GM12878 (cell line): Measurements from ENCODE around the gene ISCU. TPM values are rescaled to one million over a fixed set of nuclear protein-coding genes. Genes with fewer than 3 reads are reported as not detected.

Experiments used
- ASH2L ChIP-seq: fragments of 300-600, 200-600 bp; sonication (generic); IDR thresholded peaks from 2 replicates; pipeline ENCODE4 v1.6.1; 2017; ENCODE audit warnings: low read depth, mild to moderate bottlenecking, borderline replicate concordance
- ATF7 ChIP-seq: fragments of 450-650 bp; IDR thresholded peaks from 2 replicates; pipeline ENCODE4 v1.6.1; 2016; ENCODE audit warnings: low read depth, mild to moderate bottlenecking
- BHLHE40 ChIP-seq, 2 experiments: fragments of 450-650 bp in 1 of 2; IDR thresholded peaks; 2 replicates each; pipeline ENCODE4 v1.6.1; 2011 to 2017; ENCODE audit warnings: low read depth in 2 of 2, borderline replicate concordance in 1 of 2, improper control_type of control experiment in 1 of 2, low read length in 1 of 2, mild to moderate bottlenecking in 1 of 2
- CHD1 ChIP-seq: IDR thresholded peaks from 2 replicates; pipeline ENCODE4 v1.6.1; 2012; ENCODE audit warnings: low read depth, low read length, improper control_type of control experiment
- CREB1 ChIP-seq: IDR thresholded peaks from 2 replicates; pipeline ENCODE4 v1.6.1; 2012; ENCODE audit warnings: low read depth, mild to moderate bottlenecking, inconsistent platforms
- EED ChIP-seq: sonication (generic); IDR thresholded peaks from 2 replicates; pipeline ENCODE4 v1.6.1; 2016; ENCODE audit warnings: antibody characterized with exemption, low read depth
- EP300 ChIP-seq, 2 experiments: fragments of 150-350 bp in 1 of 2; IDR thresholded peaks; 2 replicates each; pipeline ENCODE4 v1.6.1; 2011 to 2012; ENCODE audit warnings: low read depth in 2 of 2, low read length in 2 of 2, borderline replicate concordance in 1 of 2, improper control_type of control experiment in 1 of 2, inconsistent platforms in 1 of 2; ENCODE audit not compliant: control insufficient read depth in 1 of 2
- FOXK2 ChIP-seq: fragments of 450-650 bp; IDR thresholded peaks from 2 replicates; pipeline ENCODE4 v1.6.1; 2017; ENCODE audit warnings: mild to moderate bottlenecking, moderate library complexity
- HCFC1 ChIP-seq: fragments of 150-350 bp; IDR thresholded peaks from 2 replicates; pipeline ENCODE4 v1.6.1; 2014; ENCODE audit warnings: low read length
- MXI1 ChIP-seq: fragments of 150-350 bp; IDR thresholded peaks from 2 replicates; pipeline ENCODE4 v1.6.1; 2011; ENCODE audit warnings: low read depth, mild to moderate bottlenecking, inconsistent platforms, low read length, improper control_type of control experiment
- MYB ChIP-seq: fragments of 150-350 bp; IDR thresholded peaks from 2 replicates; pipeline ENCODE4 v1.6.1; 2014; ENCODE audit warnings: mild to moderate bottlenecking, low read depth, low read length, borderline replicate concordance
- NBN ChIP-seq: fragments of 450-650 bp; IDR thresholded peaks from 2 replicates; pipeline ENCODE4 v1.6.1; 2016
- NFIC ChIP-seq: IDR thresholded peaks from 2 replicates; pipeline ENCODE4 v1.6.1; 2012; ENCODE audit warnings: low read depth, mild to moderate bottlenecking, inconsistent platforms, low read length, moderate library complexity
- NFYA ChIP-seq: IDR thresholded peaks from 2 replicates; pipeline ENCODE4 v1.6.1; 2011; ENCODE audit warnings: low read depth, mild to moderate bottlenecking, low read length, improper control_type of control experiment, borderline replicate concordance
- NFYB ChIP-seq: IDR thresholded peaks from 2 replicates; pipeline ENCODE4 v1.6.1; 2011; ENCODE audit warnings: low read depth, mild to moderate bottlenecking, low read length, improper control_type of control experiment, moderate library complexity; ENCODE audit not compliant: insufficient read depth
- NR2C2 ChIP-seq: IDR thresholded peaks from 2 replicates; pipeline ENCODE4 v1.6.1; 2011; ENCODE audit warnings: borderline replicate concordance, low read depth; ENCODE audit not compliant: control insufficient read depth, insufficient read length
- PAX5 ChIP-seq: IDR thresholded peaks from 2 replicates; pipeline ENCODE4 v1.6.1; 2011; ENCODE audit warnings: low read depth, low read length, borderline replicate concordance
- POLR2AphosphoS2 ChIP-seq: IDR thresholded peaks from 2 replicates; pipeline ENCODE4 v1.6.1; 2011; ENCODE audit warnings: low read depth, mild to moderate bottlenecking, low read length, improper control_type of control experiment, moderate library complexity
- RAD51 ChIP-seq: fragments of 450-650 bp; IDR thresholded peaks from 2 replicates; pipeline ENCODE4 v1.6.1; 2016; ENCODE audit warnings: moderate library complexity, mild to moderate bottlenecking, inconsistent platforms
- SP1 ChIP-seq: IDR thresholded peaks from one replicate; pipeline ENCODE4 v1.6.1; 2011; ENCODE audit warnings: low read depth, low read length
- SUPT20H ChIP-seq: IDR thresholded peaks from 2 replicates; pipeline ENCODE4 v1.6.1; 2011; ENCODE audit warnings: low read depth, mild to moderate bottlenecking, low read length, moderate library complexity, borderline replicate concordance; ENCODE audit not compliant: control insufficient read depth
- SUZ12 ChIP-seq: fragments of 200-600 bp; sonication (generic); IDR thresholded peaks from one replicate; pipeline ENCODE4 v1.6.1; 2018; ENCODE audit warnings: antibody characterized with exemption, mild to moderate bottlenecking; ENCODE audit not compliant: unreplicated experiment
- TBL1XR1 ChIP-seq: IDR thresholded peaks from 2 replicates; pipeline ENCODE4 v1.6.1; 2012; ENCODE audit warnings: low read depth, low read length, improper control_type of control experiment
- USF1 ChIP-seq: IDR thresholded peaks from 2 replicates; pipeline ENCODE4 v1.6.1; 2011; ENCODE audit warnings: borderline replicate concordance, low read depth, mild to moderate bottlenecking, moderate library complexity, mixed read lengths, low read length; ENCODE audit not compliant: insufficient read depth; ENCODE audit errors: extremely low read length
- YBX1 ChIP-seq: fragments of 450-650 bp; IDR thresholded peaks from 2 replicates; pipeline ENCODE4 v1.6.1; 2016; ENCODE audit warnings: antibody characterized with exemption
- ZBTB11 ChIP-seq: fragments of 450-650 bp; formaldehyde crosslinking; IDR thresholded peaks from 2 replicates; pipeline ENCODE4 v1.5.0; 2022; ENCODE audit warnings: mild to moderate bottlenecking, missing genetic modification characterization
- ZNF274 ChIP-seq: IDR thresholded peaks from one replicate; pipeline ENCODE4 v1.8.0; 2011; ENCODE audit not compliant: insufficient read length, insufficient read depth
- polyA plus RNA-seq, 11 experiments: library from polyadenylated mRNA; depleted of rRNA in 4 of 11; unstranded in 6 of 11; stranded (reverse) in 5 of 11; fragments of >200 nt; fragmentation: Nextera tagmentation in 4 of 11; fragmentation: Illumina TruSeq in 1 of 11; extraction: Ambion mirVana in 4 of 11; extraction: Trizol in 1 of 11; gene quantifications; 1 replicate in 1 of 11; 2 replicates in 10 of 11; pipeline versions ENCODE4 v1.2.1 to v1.2.3, GENCODE V29; 2011 to 2016; ENCODE audit warnings: inconsistent platforms in 2 of 11, missing spikeins in 2 of 11, low read depth in 1 of 11
- total RNA-seq, 4 experiments: library from RNA; depleted of rRNA in 3 of 4; stranded (reverse); fragments of >200 nt in 3 of 4; fragmentation: Illumina TruSeq in 1 of 4; extraction: Trizol in 1 of 4; gene quantifications; 2 replicates each; pipeline versions ENCODE4 v1.2.1 to v1.2.3, GENCODE V29; 2013 to 2021

ISCU gene
- total and polyA plus RNA-seq, 10 of the 15 experiments (the other 5 are each of a cell fraction or from before 2014, with no cell fraction given) = 32.8 to 260 (median 127) TPM

GRCh38 chr12:108572166-108572790 is 9.9 kb downstream of the ISCU start (continued):
- no peak for TF ChIP-seq RAD51
- no peak for TF ChIP-seq ZBTB11 (CRISPR knock-in tag)
- no peak for TF ChIP-seq ZNF274
- TF ChIP-seq NFIC = no peak
- TF ChIP-seq MYB = no peak
- TF ChIP-seq SP1 = peak; percentile 60
- no peak for TF ChIP-seq NFYB
- 0 out of 2 replicates have a peak, but pooled peaks have one; percentile 23 for TF ChIP-seq CREB1
- TF ChIP-seq SUPT20H = no peak
- TF ChIP-seq NBN = peak; percentile 78; the same call in 1 of the 2 replicates
- peak; percentile 23 to 73; a peak in 2 of 4 replicates for TF ChIP-seq BHLHE40 (IDR thresholded peaks at IDR 0.05; ENCODE audit: borderline replicate concordance in 1 of 2, low read depth in 2 of 2, low read length in 1 of 2)
- TF ChIP-seq NR2C2 = no peak
- TF ChIP-seq MXI1 = no peak
- 0 out of 2 replicates have a peak, but pooled peaks have one; percentile 24 for TF ChIP-seq TBL1XR1
- TF ChIP-seq CHD1 = no peak
- TF ChIP-seq NFYA = no peak
- no peak for TF ChIP-seq HCFC1
- peak; percentile 37 for TF ChIP-seq PAX5
- TF ChIP-seq ASH2L = no peak
- TF ChIP-seq POLR2AphosphoS2 = peak; percentile 70; the same call in 1 of the 2 replicates
- TF ChIP-seq ATF7 = peak; percentile 83
- no peak for TF ChIP-seq FOXK2
- TF ChIP-seq EED = no peak
- no peak for TF ChIP-seq USF1
- no peak for TF ChIP-seq SUZ12
- no peak for TF ChIP-seq YBX1
- TF ChIP-seq EP300 (IDR thresholded peaks at IDR 0.05; ENCODE audit: borderline replicate concordance in 1 of 2, control insufficient read depth in 1 of 2, low read depth in 2 of 2, low read length in 2 of 2) = peak; percentile 76 to 84; a peak in 3 of 4 replicates
